Fibroblast of lung (primary cell): ENCODE measurements around the gene TBC1D2B. TPM values are rescaled to one million over a fixed set of nuclear protein-coding genes. Genes with fewer than 3 reads are reported as not detected.

Source experiments
- DNase-seq, 2 donors: peaks; one replicate each; pipeline versions ENCODE4 v3.0.0 to v3.0.0-alpha.2; 2010; ENCODE audit warnings: low read depth in 2 of 2
- H2AFZ ChIP-seq: 2 replicates; pipeline ENCODE4 v1.5.1; 2012; ENCODE audit warnings: low read length, control low read depth, inconsistent platforms
- H3K27ac ChIP-seq: 2 replicates; pipeline ENCODE4 v1.5.1; 2011; ENCODE audit warnings: low read length, control low read depth; ENCODE audit not compliant: insufficient read depth
- H3K27me3 ChIP-seq: 2 replicates; pipeline ENCODE4 v1.5.1; 2011; ENCODE audit warnings: mild to moderate bottlenecking, low read length; ENCODE audit not compliant: control insufficient read depth, insufficient read depth
- H3K36me3 ChIP-seq: 2 replicates; pipeline ENCODE4 v1.5.1; 2011; ENCODE audit warnings: low read length; ENCODE audit not compliant: control insufficient read depth, insufficient read depth
- H3K4me1 ChIP-seq: 2 replicates; pipeline ENCODE4 v1.5.1; 2011; ENCODE audit warnings: low read length; ENCODE audit not compliant: control insufficient read depth, insufficient read depth; ENCODE audit errors: extremely low read depth
- H3K4me2 ChIP-seq: 2 replicates; pipeline ENCODE4 v1.5.1; 2011; ENCODE audit warnings: low read length, control low read depth; ENCODE audit not compliant: insufficient read depth; ENCODE audit errors: extremely low read depth
- H3K4me3 ChIP-seq, 4 experiments: fragments of 200-600 bp in 1 of 4; sonication (generic) in 1 of 4; replicated peaks in 1 of 4; 2 replicates each; pipeline ENCODE4 v1.5.1; 2011 to 2016; ENCODE audit warnings: low read length in 4 of 4, low read depth in 3 of 4, mild to moderate bottlenecking in 3 of 4, control low read depth in 2 of 4, inconsistent platforms in 1 of 4, mixed read lengths in 1 of 4; ENCODE audit not compliant: insufficient read depth in 1 of 4; ENCODE audit errors: control extremely low read depth in 1 of 4
- H3K79me2 ChIP-seq: 2 replicates; pipeline ENCODE4 v1.5.1; 2012; ENCODE audit warnings: mild to moderate bottlenecking, low read length, inconsistent platforms; ENCODE audit not compliant: control insufficient read depth, insufficient read depth
- H3K9ac ChIP-seq: 2 replicates; pipeline ENCODE4 v1.5.1; 2011; ENCODE audit warnings: mild to moderate bottlenecking, low read length, control low read depth; ENCODE audit not compliant: insufficient read depth
- H3K9me3 ChIP-seq: 2 replicates; pipeline ENCODE4 v1.5.1; 2012; ENCODE audit warnings: low read depth, low read length; ENCODE audit not compliant: control insufficient read depth, insufficient read depth
- H4K20me1 ChIP-seq: 2 replicates; pipeline ENCODE4 v1.5.1; 2011; ENCODE audit warnings: low read length; ENCODE audit not compliant: control insufficient read depth, insufficient read depth; ENCODE audit errors: extremely low read depth
- CTCF ChIP-seq, 2 donors: IDR thresholded peaks in 1 of 2; conservative IDR thresholded peaks in 1 of 2; 1 replicate in 1 of 2; 2 replicates in 1 of 2; pipeline ENCODE4 v1.5.1; 2011 to 2012; ENCODE audit warnings: low read length in 2 of 2, control low read depth in 1 of 2, inconsistent platforms in 1 of 2, low read depth in 1 of 2, mild to moderate bottlenecking in 1 of 2
- EZH2 ChIP-seq: IDR thresholded peaks from 2 replicates; pipeline ENCODE4 v1.5.1; 2012; ENCODE audit warnings: low read length, control low read depth, mild to moderate bottlenecking; ENCODE audit errors: missing control alignments
- polyA plus RNA-seq, 2 donors: library from polyadenylated mRNA; depleted of rRNA in 1 of 2; stranded (reverse) in 1 of 2; unstranded in 1 of 2; fragments of >200 nt; gene quantifications; 2 replicates each; pipeline ENCODE4 v1.2.1, GENCODE V29; 2011 to 2012; ENCODE audit warnings: missing spikeins in 1 of 2
- total RNA-seq: library from RNA; depleted of rRNA; stranded (reverse); fragments of >200 nt; gene quantifications from 2 replicates; pipeline ENCODE4 v1.2.1, GENCODE V29; 2014

Gene TBC1D2B
- total and polyA plus RNA-seq, 2 donors (not counting 1 experiment from before 2014, with no cell fraction given) = 49.4 to 73.3 TPM

GRCh38 chr15:78063970-78064385, 13.5 kb downstream of the TBC1D2B start:
- TF ChIP-seq EZH2 (no peak), CTCF (conservative IDR thresholded peaks at IDR 0.05 in 1 of 2, IDR thresholded peaks at IDR 0.05 in 1 of 2; ENCODE audit: low read depth in 1 of 2, low read length in 2 of 2) (no peak)
- peak in 1 of 2 donors; percentile 91 for DNase-seq
- no peak overlapping the region for H2AFZ ChIP-seq
- peak overlapping the region; percentile 77 for H3K4me2 ChIP-seq
- peaks cover 66% of the 10 kb centered on the region for H3K79me2 ChIP-seq
- H3K4me1 ChIP-seq = peaks cover 56% of the 10 kb centered on the region
- H4K20me1 ChIP-seq = no peaks in the 10 kb centered on the region
- H3K9me3 ChIP-seq = no peaks in the 10 kb centered on the region
- no peaks in the 10 kb centered on the region for H3K27me3 ChIP-seq
- no peak overlapping the region for H3K4me3 ChIP-seq
- H3K27ac ChIP-seq = peak overlapping the region; percentile 98
- H3K9ac ChIP-seq = peak overlapping the region; percentile 16
- no peaks in the 10 kb centered on the region for H3K36me3 ChIP-seq

GRCh38 chr15:78063217-78063616, 14.3 kb downstream of the TBC1D2B start:
- H3K27me3 ChIP-seq = no peaks in the 10 kb centered on the region
- H3K9me3 ChIP-seq = no peaks in the 10 kb centered on the region
- no peak overlapping the region for H3K4me2 ChIP-seq
- no peaks in the 10 kb centered on the region for H3K36me3 ChIP-seq
- peaks cover 52% of the 10 kb centered on the region for H3K4me1 ChIP-seq
- no peak overlapping the region for H3K4me3 ChIP-seq
- H3K9ac ChIP-seq = no peak overlapping the region
- TF ChIP-seq EZH2 (no peak), CTCF (conservative IDR thresholded peaks at IDR 0.05 in 1 of 2, IDR thresholded peaks at IDR 0.05 in 1 of 2; ENCODE audit: low read depth in 1 of 2, low read length in 2 of 2) (no peak)
- H3K27ac ChIP-seq = peak overlapping the region; percentile 98
- no peak overlapping the region for H2AFZ ChIP-seq
- peaks cover 67% of the 10 kb centered on the region for H3K79me2 ChIP-seq
- no peaks in the 10 kb centered on the region for H4K20me1 ChIP-seq
- DNase-seq = no peak

DNA sequence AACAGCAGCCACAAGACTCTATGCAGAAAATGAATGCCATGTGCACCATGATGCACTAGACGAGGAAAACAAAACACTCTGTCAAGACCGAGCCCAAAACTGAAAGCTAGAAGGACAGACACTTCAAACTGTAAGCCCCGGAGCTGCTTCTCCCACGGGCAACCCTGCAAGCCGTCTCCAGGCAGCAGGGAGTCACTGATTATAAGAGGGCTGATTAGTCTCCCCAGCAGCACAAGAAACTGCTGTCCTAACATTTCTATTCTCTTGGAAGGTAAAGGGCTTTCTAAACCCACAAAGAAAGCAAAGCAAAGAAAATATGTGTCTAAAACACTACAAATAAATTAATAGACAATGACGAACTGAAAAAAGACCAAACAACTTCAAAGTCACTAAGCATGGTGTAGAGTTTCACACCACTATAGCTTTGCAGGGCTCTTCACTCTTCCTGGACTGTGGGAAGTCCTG, 15.5 kb downstream of the TBC1D2B start:
- H3K4me1 ChIP-seq = peaks cover 42% of the 10 kb centered on the region
- no peaks in the 10 kb centered on the region for H4K20me1 ChIP-seq
- peak overlapping the region; percentile 81 for H3K4me2 ChIP-seq
- DNase-seq = peak; percentile 50 to 66
- TF ChIP-seq EZH2 (no peak), CTCF (conservative IDR thresholded peaks at IDR 0.05 in 1 of 2, IDR thresholded peaks at IDR 0.05 in 1 of 2; ENCODE audit: low read depth in 1 of 2, low read length in 2 of 2) (no peak)
- H3K27me3 ChIP-seq = no peaks in the 10 kb centered on the region
- peak overlapping the region in 3 of 4 experiments; percentile 10 to 36 (median 22) for H3K4me3 ChIP-seq
- no peaks in the 10 kb centered on the region for H3K36me3 ChIP-seq
- H3K9ac ChIP-seq = peak overlapping the region; percentile 50
- peak overlapping the region; percentile 66 for H3K27ac ChIP-seq
- no peak overlapping the region for H2AFZ ChIP-seq
- no peaks in the 10 kb centered on the region for H3K9me3 ChIP-seq
- H3K79me2 ChIP-seq = peaks cover 63% of the 10 kb centered on the region
